GM12873 (cell line): ENCODE results near the gene CCR6.

ENCODE experiments used
- CTCF ChIP-seq: IDR thresholded peaks from 2 replicates; pipeline ENCODE4 v1.5.1; 2012; ENCODE audit warnings: low read depth, mild to moderate bottlenecking, moderate library complexity, low read length, control low read depth; ENCODE audit not compliant: insufficient read depth; ENCODE audit errors: missing control alignments

Gene CCR6

GRCh38 chr6:167148021-167148420 lies 25.1 kb downstream of the CCR6 start:
- TF ChIP-seq CTCF = no peak

GRCh38 chr6:167148997-167149396 lies 26.1 kb downstream of the CCR6 start:
- no peak for TF ChIP-seq CTCF

GRCh38 chr6:167150941-167151549 lies 28.1 kb downstream of the CCR6 start:
- no peak for TF ChIP-seq CTCF

- TF ChIP-seq CTCF = no peak
Measured at GRCh38 chr6:167151648-167152047, 28.8 kb downstream of the CCR6 start.

GRCh38 chr6:167152862-167153261 lies 30.0 kb downstream of the CCR6 start:
- no peak for TF ChIP-seq CTCF

- TF ChIP-seq CTCF = no peak
Measured at GRCh38 chr6:167153521-167153959, 30.6 kb downstream of the CCR6 start.

GRCh38 chr6:167154291-167154690 lies 31.4 kb downstream of the CCR6 start:
- no peak for TF ChIP-seq CTCF

- TF ChIP-seq CTCF = no peak
Measured at GRCh38 chr6:167154895-167155294, 32.0 kb downstream of the CCR6 start.
